Vagina (tissue), 2 donors: ENCODE data around the gene RPP40.

Experiments used
- POLR2A ChIP-seq, 2 donors: fragments of 450-650 bp; IDR thresholded peaks; one replicate each; pipeline ENCODE4 v1.6.1; 2017; ENCODE audit warnings: antibody characterized with exemption in 2 of 2, mild to moderate bottlenecking in 2 of 2, moderate library complexity in 2 of 2
- TF ChIP-seq, protein P1 (sequence below), 3 experiments: fragments of 450-650 bp in 2 of 3; fragments of 200-600 bp in 1 of 3; sonication (generic) in 1 of 3; IDR thresholded peaks; one replicate each; pipeline ENCODE4 v1.5.1; 2017 to 2019; ENCODE audit warnings: antibody characterized with exemption in 3 of 3, mild to moderate bottlenecking in 2 of 3, moderate library complexity in 2 of 3

DNA sequence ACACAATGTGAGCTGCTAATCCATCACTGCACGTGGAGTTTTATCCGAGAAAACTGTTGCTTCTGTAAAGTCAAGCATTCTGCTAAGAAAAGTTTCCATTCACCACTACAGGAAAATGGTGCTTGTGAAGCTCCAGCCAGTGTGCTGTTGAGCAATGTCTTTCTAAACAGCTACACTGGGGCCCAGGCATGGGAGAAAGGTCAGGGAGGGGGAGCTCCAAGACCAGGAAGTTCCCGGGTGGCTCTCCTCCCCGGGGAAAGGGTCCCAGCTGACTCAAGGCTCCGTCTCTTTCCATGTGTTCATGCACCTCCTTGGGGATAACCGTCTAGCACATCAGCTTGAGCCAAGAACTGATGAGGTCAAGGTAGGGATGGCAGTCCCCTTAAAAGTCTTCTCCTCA is 20.5 kb downstream of the RPP40 start:
- TF ChIP-seq, protein P1, sequence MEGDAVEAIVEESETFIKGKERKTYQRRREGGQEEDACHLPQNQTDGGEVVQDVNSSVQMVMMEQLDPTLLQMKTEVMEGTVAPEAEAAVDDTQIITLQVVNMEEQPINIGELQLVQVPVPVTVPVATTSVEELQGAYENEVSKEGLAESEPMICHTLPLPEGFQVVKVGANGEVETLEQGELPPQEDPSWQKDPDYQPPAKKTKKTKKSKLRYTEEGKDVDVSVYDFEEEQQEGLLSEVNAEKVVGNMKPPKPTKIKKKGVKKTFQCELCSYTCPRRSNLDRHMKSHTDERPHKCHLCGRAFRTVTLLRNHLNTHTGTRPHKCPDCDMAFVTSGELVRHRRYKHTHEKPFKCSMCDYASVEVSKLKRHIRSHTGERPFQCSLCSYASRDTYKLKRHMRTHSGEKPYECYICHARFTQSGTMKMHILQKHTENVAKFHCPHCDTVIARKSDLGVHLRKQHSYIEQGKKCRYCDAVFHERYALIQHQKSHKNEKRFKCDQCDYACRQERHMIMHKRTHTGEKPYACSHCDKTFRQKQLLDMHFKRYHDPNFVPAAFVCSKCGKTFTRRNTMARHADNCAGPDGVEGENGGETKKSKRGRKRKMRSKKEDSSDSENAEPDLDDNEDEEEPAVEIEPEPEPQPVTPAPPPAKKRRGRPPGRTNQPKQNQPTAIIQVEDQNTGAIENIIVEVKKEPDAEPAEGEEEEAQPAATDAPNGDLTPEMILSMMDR (IDR thresholded peaks at IDR 0.05), result no peak
- TF ChIP-seq POLR2A (IDR thresholded peaks at IDR 0.05), result no peak
